Vagina (tissue), 2 donors: ENCODE measurements around the gene SUSD1. TPM values are rescaled to one million over a fixed set of nuclear protein-coding genes. Genes with fewer than 3 reads are reported as not detected.

Experiments
- DNase-seq, 2 donors: peaks; one replicate each; pipeline ENCODE4 v3.0.0-alpha.2; 2017; ENCODE audit errors: extremely low spot score in 2 of 2
- H3K27ac ChIP-seq: fragments of 200-600 bp; sonication (generic); one replicate; pipeline ENCODE4 v1.5.1; 2019
- H3K27me3 ChIP-seq: fragments of 200-600 bp; sonication (generic); one replicate; pipeline ENCODE4 v1.5.1; 2019
- H3K36me3 ChIP-seq, 2 donors: fragments of 200-600 bp; sonication (generic); one replicate each; pipeline ENCODE4 v1.5.1; 2017 to 2019
- H3K4me1 ChIP-seq: fragments of 200-600 bp; sonication (generic); one replicate; pipeline ENCODE4 v1.5.1; 2019
- H3K4me3 ChIP-seq, 2 donors: fragments of 200-600 bp; sonication (generic); 1 replicate in 1 of 2; 2 replicates in 1 of 2; pipeline ENCODE4 v1.5.1; 2016 to 2019
- H3K9me3 ChIP-seq: fragments of 200-600 bp; sonication (generic); one replicate; pipeline ENCODE4 v1.5.1; 2019
- POLR2A ChIP-seq, 2 donors: fragments of 450-650 bp; IDR thresholded peaks; one replicate each; pipeline ENCODE4 v1.6.1; 2017; ENCODE audit warnings: antibody characterized with exemption in 2 of 2, mild to moderate bottlenecking in 2 of 2, moderate library complexity in 2 of 2
- POLR2AphosphoS5 ChIP-seq, 2 donors: sonication (generic); formaldehyde crosslinking; IDR thresholded peaks; one replicate each; pipeline ENCODE4 v1.9.0; 2017; ENCODE audit warnings: antibody characterized with exemption in 2 of 2, mild to moderate bottlenecking in 2 of 2, low read depth in 1 of 2; ENCODE audit not compliant: insufficient read depth in 1 of 2
- intact Hi-C: fragments of 100-400 bp; cut with DNase I; formaldehyde crosslinking; loops from one replicate; pipeline ENCODE4 v1.15.1; 2023
- total RNA-seq: library from RNA; depleted of rRNA; stranded (reverse); fragments of >200 nt; gene quantifications from one replicate; pipeline ENCODE4 v1.2.3, GENCODE V29; 2016
- TF ChIP-seq, protein P1 (sequence below), 3 experiments: fragments of 450-650 bp in 2 of 3; fragments of 200-600 bp in 1 of 3; sonication (generic) in 1 of 3; IDR thresholded peaks; one replicate each; pipeline ENCODE4 v1.5.1; 2017 to 2019; ENCODE audit warnings: antibody characterized with exemption in 3 of 3, mild to moderate bottlenecking in 2 of 3, moderate library complexity in 2 of 3

The SUSD1 gene
- total RNA-seq, 1 donor from 2014 or later: 10.8 TPM

DNA sequence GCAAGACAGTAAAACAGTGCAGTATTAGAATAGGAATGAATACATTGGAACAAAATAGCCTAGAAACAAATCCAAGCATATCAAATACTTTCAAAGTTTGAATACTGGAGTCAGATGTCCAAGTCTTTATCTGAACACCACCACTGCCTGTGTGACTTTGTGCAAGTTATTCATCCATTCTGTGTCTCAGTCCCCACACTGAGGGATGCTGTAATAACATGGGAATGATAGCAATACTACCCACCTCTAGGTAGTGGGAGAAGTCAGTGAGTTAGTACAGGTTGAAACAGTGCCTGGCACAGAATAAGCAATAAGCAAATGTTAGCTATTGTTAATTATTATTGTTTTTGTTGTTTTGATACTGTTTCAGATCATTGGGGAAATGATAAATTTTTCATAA is 130.9 kb downstream of the SUSD1 start:
- H3K9me3 ChIP-seq: no peaks in the 10 kb centered on the region
- no peak overlapping the region for H3K27ac ChIP-seq
- H3K4me3 ChIP-seq: no peak overlapping the region
- no peaks in the 10 kb centered on the region for H3K27me3 ChIP-seq
- no peak for TF ChIP-seq POLR2A (IDR thresholded peaks at IDR 0.05)
- TF ChIP-seq, protein P1, sequence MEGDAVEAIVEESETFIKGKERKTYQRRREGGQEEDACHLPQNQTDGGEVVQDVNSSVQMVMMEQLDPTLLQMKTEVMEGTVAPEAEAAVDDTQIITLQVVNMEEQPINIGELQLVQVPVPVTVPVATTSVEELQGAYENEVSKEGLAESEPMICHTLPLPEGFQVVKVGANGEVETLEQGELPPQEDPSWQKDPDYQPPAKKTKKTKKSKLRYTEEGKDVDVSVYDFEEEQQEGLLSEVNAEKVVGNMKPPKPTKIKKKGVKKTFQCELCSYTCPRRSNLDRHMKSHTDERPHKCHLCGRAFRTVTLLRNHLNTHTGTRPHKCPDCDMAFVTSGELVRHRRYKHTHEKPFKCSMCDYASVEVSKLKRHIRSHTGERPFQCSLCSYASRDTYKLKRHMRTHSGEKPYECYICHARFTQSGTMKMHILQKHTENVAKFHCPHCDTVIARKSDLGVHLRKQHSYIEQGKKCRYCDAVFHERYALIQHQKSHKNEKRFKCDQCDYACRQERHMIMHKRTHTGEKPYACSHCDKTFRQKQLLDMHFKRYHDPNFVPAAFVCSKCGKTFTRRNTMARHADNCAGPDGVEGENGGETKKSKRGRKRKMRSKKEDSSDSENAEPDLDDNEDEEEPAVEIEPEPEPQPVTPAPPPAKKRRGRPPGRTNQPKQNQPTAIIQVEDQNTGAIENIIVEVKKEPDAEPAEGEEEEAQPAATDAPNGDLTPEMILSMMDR (IDR thresholded peaks at IDR 0.05): no peak
- TF ChIP-seq POLR2AphosphoS5 (IDR thresholded peaks at IDR 0.05; ENCODE audit: insufficient read depth in 1 of 2, low read depth in 1 of 2): no peak
- no peak for DNase-seq
- peaks cover 8% of the 10 kb centered on the region for H3K4me1 ChIP-seq
- H3K36me3 ChIP-seq: no peaks in the 10 kb centered on the region
- intact Hi-C loops: no loop called here

DNA sequence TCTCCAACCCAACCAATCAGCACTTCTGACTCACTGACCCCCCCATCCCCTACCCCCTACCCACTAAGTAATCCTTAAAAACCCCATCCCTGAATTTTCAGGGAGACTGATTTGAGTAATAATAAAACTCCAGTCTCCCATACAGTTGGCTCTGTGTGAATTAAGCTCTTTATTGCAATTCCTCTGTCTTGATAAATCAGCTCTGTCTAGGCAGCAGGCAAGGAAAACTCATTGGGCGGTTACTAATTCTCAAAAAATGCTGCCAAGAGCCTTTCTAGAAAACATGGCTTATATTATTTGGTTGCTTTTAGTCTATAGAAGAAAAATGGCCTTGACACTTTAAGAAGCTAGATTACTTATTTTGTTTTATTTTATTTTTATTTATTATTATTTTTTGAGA is 131.7 kb downstream of the SUSD1 start:
- H3K36me3 ChIP-seq: no peaks in the 10 kb centered on the region
- no peak for DNase-seq
- intact Hi-C loops: no loop called here
- H3K27ac ChIP-seq: no peak overlapping the region
- H3K27me3 ChIP-seq: no peaks in the 10 kb centered on the region
- no peak overlapping the region for H3K4me3 ChIP-seq
- peaks cover under 1% of the 10 kb centered on the region for H3K4me1 ChIP-seq
- TF ChIP-seq POLR2A (IDR thresholded peaks at IDR 0.05) (no peak), POLR2AphosphoS5 (IDR thresholded peaks at IDR 0.05; ENCODE audit: insufficient read depth in 1 of 2, low read depth in 1 of 2) (no peak)
- TF ChIP-seq, protein P1 (IDR thresholded peaks at IDR 0.05): no peak
- no peaks in the 10 kb centered on the region for H3K9me3 ChIP-seq

DNA sequence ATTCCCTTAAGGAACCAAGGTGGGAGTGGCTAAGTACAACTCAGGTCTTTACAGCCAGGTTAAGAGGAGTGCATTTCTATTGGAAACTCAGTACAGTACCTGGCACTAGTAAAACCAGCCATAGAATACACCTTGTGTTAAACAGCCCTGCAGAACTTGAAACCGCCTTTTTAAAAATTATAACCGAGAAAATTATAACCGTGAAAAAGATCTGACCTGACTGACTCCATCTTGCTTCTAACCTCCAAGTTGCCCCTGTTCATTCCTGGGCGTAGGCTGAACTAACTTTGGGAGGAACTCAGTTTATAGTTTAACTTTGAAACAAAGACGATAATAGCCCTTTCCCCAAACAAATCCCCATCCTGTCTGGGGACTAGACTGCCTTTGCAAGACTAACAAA is 132.3 kb downstream of the SUSD1 start:
- intact Hi-C loops: no loop called here
- H3K4me1 ChIP-seq: no peaks in the 10 kb centered on the region
- H3K4me3 ChIP-seq: no peak overlapping the region
- H3K9me3 ChIP-seq: no peaks in the 10 kb centered on the region
- H3K27ac ChIP-seq: no peak overlapping the region
- TF ChIP-seq, protein P1 (IDR thresholded peaks at IDR 0.05): no peak
- TF ChIP-seq POLR2AphosphoS5 (IDR thresholded peaks at IDR 0.05; ENCODE audit: insufficient read depth in 1 of 2, low read depth in 1 of 2) (no peak), POLR2A (IDR thresholded peaks at IDR 0.05) (no peak)
- no peaks in the 10 kb centered on the region for H3K27me3 ChIP-seq
- no peak for DNase-seq
- no peaks in the 10 kb centered on the region for H3K36me3 ChIP-seq

DNA sequence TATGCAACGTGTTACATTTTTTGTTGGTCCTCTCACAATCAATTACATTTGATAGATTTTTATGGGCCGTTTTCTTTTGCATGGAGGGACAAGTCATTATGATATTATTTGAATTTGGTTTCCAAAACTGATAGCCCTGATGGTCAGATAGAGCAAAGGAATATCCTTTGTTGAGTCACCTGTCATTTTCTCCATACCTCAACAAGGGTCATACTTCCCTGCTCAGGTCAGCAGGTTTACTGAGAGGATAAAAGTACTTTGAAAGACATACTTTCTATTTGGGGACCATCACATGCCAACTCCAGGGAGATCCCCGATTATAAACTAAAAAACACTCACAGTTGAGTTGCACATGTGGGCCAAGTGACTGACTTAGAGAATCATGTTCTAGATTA is 132.9 kb downstream of the SUSD1 start:
- Histone ChIP-seq H3K9me3 (no peaks in the 10 kb centered on the region), H3K4me3 (no peak overlapping the region), H3K27ac (no peak overlapping the region), H3K27me3 (no peaks in the 10 kb centered on the region), H3K36me3 (no peaks in the 10 kb centered on the region), H3K4me1 (no peaks in the 10 kb centered on the region)
- TF ChIP-seq POLR2AphosphoS5 (IDR thresholded peaks at IDR 0.05; ENCODE audit: insufficient read depth in 1 of 2, low read depth in 1 of 2) (no peak), POLR2A (IDR thresholded peaks at IDR 0.05) (no peak)
- TF ChIP-seq, protein P1 (IDR thresholded peaks at IDR 0.05): no peak
- intact Hi-C loops: no loop called here
- no peak for DNase-seq

DNA sequence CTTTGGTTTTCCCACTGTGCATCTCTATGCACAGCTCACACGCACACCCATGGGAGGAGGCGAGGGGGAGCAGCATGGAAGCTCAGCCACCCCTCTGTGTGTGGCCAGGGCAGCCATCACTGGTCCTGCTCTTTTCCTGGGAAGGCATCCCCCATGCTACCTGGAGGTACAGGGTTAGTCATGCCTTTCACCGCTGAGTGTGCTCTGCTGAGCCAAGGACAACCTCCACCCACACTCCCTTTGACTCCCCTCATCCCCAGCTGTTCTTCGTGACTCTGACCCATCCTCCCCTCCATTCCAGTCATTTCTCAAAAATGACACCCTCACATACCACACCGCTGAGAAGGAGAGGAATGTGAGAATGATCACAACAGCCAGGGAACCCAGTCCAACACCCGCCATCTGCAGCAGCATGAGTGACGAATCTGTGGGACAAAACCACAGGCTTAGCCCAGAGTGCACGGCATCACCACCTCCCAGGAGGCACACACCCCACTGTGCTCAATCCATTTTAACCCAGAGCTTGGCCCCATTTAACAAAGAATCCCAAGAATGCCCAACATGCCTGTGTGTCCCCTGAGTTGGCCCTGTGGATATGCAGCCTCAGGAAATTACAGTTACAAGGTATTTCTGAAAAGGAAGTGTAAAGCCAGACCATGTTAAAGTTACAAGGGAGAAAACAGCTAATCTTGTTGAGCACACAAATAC is 133.4 kb downstream of the SUSD1 start:
- TF ChIP-seq, protein P1 (IDR thresholded peaks at IDR 0.05): no peak
- TF ChIP-seq POLR2A (IDR thresholded peaks at IDR 0.05) (no peak), POLR2AphosphoS5 (IDR thresholded peaks at IDR 0.05; ENCODE audit: insufficient read depth in 1 of 2, low read depth in 1 of 2) (no peak)
- Histone ChIP-seq H3K27ac (no peak overlapping the region), H3K27me3 (no peaks in the 10 kb centered on the region), H3K9me3 (no peaks in the 10 kb centered on the region), H3K36me3 (no peaks in the 10 kb centered on the region), H3K4me1 (no peaks in the 10 kb centered on the region), H3K4me3 (no peak overlapping the region)
- intact Hi-C loops: no loop called here
- no peak for DNase-seq
